SH-SY5Y (cell line): ENCODE results near the gene DLG1.

Source experiments
- GATA2 ChIP-seq: IDR thresholded peaks from 2 replicates; pipeline ENCODE4 v1.6.1; 2011; ENCODE audit warnings: mild to moderate bottlenecking, low read depth, low read length
- GATA3 ChIP-seq: IDR thresholded peaks from 2 replicates; pipeline ENCODE4 v1.6.1; 2011; ENCODE audit warnings: low read depth, mild to moderate bottlenecking, low read length, moderate library complexity

GRCh38 chr3:197227780-197228574 is 70.4 kb downstream of the DLG1 start:
- no peak for TF ChIP-seq GATA2
- TF ChIP-seq GATA3 = no peak
